IPS-18c (cell line): Measurements from ENCODE around the gene SDF4.

ENCODE experiments used
- H3K4me3 ChIP-seq: 2 replicates; pipeline ENCODE4 v1.7.0; 2013; ENCODE audit warnings: low read depth, mild to moderate bottlenecking, low read length, moderate library complexity; ENCODE audit not compliant: insufficient read depth
- H3K9me3 ChIP-seq: one replicate; pipeline ENCODE4 v1.6.1; 2013; ENCODE audit warnings: mild to moderate bottlenecking, low read length, moderate library complexity; ENCODE audit not compliant: control insufficient read depth, insufficient read depth

The SDF4 gene

DNA sequence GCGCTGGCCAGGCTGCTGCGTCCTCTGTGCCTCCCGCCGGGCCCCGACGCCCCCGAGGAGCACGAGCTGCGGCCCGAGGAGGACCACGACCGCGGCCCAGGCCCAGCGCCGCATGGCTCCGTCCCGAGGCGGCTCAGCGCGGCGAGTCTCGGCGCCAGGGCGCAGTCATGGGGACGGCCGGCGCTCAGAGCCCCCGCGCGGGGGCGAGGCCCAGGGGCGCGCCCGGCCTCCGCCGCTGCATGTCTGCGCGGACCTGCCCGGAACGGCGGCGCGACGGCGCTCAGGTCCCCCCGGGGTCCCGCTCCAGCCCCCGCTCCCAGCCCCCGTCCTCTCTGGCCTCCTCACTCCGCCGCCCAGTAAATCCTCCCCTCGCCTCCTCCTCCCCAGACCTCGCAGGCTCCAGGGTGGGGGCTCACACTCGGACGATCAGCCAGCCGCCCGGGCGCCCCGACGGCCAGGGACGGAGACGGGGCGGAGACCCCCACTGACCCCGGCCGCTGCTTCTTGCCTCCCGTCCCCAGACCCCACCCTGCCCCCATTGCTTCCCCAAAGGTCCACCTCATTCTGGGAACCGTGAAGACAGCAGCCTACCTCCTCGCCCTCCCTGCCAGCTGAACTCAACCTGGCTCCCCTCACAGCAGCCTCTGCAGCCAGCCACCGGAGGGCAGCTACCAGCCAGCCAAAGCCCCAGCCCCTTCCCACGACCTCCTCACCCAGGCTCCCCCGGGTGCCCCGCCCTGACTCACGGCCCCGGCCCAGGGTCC, 15.0 kb upstream of the SDF4 start, which contains the start of gene C1QTNF12:
C1QTNF12 (minus strand) TSS at position 146 of the 764 bp plus-strand sequence; CDS start at position 114, 32 bp downstream.
- H3K4me3 ChIP-seq = no peak within 1 kb of the TSS
- no peaks in the 10 kb centered on the region for H3K9me3 ChIP-seq

DNA sequence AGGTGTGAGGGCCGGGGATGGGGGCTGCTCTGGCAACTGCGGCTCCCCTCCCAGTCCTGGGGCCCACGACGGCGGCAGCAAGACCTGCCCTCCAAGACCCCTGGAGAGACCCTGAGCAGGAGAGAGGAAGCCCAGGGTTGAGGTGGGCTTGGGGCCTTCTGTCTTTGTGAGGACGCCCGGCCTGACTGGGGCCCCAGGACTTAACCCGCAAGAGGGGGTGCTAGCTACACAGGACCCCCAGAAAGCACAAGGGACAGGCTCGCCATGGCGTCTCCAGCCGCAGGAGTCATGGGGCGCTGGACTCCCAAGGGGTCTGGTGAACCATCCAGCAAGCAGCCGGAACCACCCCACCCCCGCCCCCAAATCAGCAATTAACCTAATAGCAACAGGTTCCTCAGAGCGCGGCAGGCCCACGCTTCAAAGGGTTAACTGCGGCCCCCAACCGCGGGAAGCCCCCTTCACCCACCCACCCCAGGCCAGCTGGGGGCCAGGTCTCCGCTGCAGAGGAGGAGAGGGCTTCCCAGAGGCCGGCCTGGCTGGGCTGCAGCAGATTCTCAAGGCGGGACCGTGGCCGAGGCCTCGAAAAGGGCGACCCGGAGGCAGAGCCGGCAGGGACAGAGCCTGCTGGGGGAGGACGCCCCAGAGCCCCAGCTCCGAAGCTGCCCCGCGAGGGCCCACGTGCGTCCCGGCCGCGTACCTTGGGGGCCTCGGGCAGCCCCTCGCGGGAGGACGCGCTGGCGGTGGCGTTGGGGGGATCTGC, 14.2 kb upstream of the SDF4 start:
- no peak overlapping the region for H3K4me3 ChIP-seq

DNA sequence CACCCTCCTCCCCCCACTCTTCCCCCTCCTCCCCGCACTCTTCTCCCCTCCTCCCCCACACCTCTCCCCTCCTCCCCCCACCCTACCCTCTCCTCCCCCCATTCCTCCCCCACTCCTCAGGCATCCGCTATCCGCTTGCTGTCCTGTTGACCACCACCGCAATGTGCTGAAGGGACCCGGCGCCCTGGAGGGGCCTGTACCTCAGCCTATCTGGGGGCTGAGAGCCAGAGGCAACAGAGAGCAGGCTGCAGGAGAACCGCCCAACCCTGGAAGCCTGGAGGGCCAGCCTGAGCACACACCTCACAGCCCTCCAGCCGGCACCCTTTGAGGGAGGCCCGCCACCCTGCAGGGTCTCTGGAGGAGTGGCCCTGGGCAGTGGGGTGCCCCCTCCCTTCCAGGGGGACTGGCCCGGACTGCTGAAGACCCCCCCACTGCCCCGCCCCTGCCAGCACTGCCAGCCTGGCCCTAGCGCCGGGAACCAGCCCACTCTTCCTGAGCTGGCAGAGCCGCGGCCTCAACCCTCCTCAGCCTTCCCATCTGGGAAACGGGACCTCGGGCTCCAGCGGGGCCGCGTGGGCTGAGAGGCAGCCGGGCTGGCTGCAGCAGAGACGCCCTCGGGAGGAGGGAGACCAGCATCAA, 13.5 kb upstream of the SDF4 start:
- Histone ChIP-seq H3K9me3 (no peaks in the 10 kb centered on the region), H3K4me3 (no peak overlapping the region)

More for the DNA sequence above, 14.2 kb upstream of the SDF4 start:
- H3K9me3 ChIP-seq = no peaks in the 10 kb centered on the region

DNA sequence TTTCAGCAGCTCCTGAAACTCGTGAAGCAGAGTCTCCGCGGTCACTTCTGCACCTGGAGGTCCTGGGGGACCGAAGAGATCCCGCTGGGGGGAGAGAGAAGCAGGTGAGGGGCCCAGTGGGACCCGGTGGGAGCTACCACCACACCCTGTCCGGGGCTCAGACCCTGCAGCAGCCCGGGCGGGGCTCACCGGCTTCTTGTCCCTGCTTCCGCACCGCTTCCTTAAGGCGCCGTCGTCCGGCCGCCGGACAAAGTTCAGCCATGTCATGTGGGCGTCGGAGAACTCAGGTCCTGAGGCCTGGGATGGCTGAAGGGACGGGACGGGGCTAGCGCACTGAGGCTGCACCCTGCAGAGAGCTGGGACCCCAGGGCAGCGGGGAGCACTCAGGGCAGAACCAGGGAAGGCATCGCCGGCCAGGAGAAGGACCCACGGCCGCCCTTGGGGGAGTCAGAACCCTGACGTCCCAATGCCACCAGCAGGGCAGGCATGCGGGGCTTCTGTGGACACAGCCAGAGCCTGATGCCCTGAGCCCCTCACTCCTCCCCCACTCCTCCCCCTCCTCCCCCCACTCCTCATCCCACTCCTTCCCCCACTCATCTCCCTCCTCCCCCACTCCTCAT, 12.5 kb upstream of the SDF4 start:
- Histone ChIP-seq H3K4me3 (no peak overlapping the region), H3K9me3 (no peaks in the 10 kb centered on the region)

DNA sequence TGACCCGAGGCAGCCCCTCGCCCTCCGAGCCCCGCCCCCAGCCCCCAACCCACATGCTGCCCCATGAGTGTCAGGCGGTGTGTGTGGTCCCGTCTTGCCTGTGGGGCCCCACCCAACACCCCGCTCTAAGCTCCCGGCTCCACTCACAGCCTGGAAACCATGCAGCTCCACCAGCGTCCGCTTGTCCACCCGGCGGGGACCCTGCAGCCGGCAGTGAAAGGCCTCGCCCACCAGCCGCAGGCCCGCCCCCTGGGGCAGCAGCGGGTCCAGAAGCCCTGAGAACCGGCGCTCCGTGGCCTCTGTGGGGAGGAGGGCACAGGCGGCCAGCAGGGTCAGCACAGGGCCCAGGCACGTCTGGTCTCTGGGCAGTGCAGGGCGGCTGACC, 12.0 kb upstream of the SDF4 start:
- Histone ChIP-seq H3K9me3 (no peaks in the 10 kb centered on the region), H3K4me3 (no peak overlapping the region)

DNA sequence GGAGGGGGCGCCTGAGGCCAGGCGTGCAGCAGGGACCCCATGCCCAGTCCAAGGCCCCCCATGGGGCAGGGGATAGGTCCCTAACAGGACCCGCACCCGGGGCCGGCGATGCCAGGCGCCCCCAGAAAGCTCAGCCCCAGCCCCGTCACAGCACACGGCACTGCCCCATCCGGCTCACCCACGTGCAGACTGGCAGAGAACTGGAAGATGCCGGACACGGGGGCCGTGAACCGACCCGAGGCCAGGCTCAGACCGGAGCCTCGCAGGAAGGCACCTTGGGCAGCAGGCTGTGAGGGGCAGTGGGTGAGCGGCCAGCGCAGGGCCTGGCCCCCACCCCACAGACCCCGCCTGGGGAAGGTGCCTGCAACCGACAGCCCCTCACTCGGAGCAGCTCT, 11.5 kb upstream of the SDF4 start:
- no peaks in the 10 kb centered on the region for H3K9me3 ChIP-seq
- no peak overlapping the region for H3K4me3 ChIP-seq

DNA sequence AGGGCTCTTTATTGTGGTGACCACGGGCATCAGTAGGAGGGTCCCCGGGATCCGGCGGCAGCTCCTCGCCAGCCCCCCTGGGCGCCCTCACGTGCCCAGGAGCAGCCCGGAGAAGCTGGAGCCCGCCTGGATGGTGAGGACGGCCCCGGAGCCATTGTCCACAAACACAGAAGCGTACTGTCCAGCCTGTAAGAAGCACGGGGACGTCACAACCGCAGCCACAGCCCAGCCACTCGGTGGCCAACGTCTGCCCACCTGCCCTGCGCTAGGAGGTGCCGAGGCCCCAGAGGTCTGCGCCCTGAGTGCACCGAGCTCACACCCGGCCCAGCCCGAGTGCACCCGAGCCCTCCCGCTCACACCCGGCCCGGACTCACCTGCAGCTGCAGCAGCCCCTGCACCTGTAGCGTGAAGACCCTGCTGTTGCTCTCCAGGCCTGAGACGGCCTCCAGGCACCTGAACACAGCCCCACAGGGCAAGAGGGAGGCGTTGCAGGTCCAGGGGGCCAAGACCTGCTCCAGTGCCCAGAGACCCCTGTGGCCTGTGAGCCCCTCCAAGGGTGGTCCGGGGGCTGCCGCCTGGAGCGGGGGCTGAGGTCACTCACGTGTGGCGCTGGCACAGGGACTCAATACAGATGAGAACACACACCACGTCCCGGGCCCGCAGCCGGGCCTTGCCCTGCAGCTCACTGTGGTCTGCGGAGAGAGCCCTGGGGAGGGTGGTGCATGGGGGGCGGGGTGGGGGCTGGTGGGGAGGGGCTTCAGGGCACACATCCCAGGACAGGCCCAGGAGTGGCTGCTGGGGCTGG, 10.9 kb upstream of the SDF4 start:
- no peaks in the 10 kb centered on the region for H3K9me3 ChIP-seq
- H3K4me3 ChIP-seq = no peak overlapping the region

DNA sequence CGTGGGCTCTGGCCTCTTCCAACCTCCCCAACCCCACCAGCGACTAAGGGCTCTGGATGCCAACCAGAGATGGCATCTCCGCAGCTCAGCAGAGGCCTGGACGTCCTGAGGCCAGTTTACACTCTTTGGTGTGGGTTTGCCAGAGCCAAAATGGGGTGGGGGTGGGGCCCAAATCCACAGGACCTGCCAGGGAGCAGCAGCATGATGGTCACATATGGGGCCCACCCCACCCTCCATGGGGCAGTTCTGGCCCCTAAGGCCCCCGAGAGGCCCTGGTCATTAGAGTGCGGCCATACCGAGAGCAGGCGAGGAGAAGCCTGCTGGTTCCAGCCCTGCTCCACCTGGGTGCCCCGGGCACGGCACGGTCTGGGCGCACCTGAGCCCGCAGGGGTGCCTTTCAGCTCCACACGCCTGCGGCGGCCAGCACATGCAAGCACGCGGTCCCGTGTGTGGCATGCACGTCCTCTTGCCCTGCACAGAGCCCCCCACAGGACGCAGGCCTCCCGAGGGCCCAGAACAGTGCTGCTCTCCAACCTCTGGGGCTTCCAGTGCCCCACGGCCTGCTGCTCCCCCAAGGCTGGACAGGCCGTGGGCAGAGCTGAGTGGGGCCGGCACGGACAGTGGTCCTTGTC, 9.9 kb upstream of the SDF4 start:
- Histone ChIP-seq H3K4me3 (no peak overlapping the region), H3K9me3 (no peaks in the 10 kb centered on the region)

DNA sequence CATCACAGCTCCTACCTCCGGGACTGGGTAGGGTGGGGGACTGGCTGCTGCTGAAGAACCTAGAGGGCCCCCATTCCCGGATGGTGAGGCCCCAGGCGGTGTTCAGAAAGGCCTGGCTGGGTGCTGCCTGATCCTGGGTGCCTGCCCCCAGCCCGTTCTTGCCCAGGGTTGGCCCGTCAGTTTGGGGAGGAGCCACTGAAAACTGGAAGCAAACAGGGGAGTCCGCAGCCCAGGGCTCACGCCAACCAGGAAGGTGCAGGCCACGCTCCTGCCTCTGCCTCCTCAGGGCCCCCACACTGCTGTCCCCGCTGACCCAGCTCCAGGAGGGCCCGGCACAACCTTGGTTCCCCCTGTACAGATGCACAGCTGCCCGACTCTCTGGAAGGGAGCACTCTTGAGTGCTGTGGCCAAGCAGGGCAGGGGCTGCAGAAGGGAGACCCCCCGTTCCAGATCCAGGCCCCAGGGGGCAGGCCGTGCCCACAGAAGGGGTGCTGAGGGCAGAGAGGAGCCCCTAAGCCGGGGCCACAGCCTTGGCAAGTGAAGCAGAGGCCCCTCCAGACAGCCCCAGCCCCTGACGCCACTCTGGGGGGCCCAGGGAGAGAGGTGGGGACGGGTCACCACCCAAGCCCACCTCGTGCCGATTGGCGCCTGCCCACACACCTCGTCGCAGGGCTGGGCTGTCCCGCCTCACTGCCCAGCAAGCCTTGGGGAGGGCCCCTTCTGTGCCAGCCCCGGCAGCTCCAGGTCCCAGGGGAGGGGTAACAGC, 9.2 kb upstream of the SDF4 start:
- H3K9me3 ChIP-seq = no peaks in the 10 kb centered on the region
- H3K4me3 ChIP-seq = no peak overlapping the region

DNA sequence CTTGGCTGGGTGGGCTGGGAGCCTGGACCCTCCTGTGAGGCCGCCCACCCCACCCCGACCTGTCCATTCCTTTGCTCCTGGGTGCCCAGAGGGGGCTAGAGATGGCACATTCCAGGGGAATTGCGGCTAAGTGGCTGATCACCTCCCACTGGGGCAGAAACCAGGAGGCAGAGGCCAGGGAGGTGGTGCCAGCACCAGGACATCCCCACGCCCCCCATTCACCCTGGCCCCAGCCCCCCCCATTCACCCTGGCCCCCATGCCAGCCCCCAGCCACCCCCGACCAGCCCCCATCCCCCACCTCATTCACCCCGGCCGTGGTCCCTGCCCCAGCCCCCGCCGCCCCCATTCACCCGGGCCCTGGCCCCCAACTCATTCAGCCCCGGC, 8.5 kb upstream of the SDF4 start:
- Histone ChIP-seq H3K4me3 (no peak overlapping the region), H3K9me3 (no peaks in the 10 kb centered on the region)

DNA sequence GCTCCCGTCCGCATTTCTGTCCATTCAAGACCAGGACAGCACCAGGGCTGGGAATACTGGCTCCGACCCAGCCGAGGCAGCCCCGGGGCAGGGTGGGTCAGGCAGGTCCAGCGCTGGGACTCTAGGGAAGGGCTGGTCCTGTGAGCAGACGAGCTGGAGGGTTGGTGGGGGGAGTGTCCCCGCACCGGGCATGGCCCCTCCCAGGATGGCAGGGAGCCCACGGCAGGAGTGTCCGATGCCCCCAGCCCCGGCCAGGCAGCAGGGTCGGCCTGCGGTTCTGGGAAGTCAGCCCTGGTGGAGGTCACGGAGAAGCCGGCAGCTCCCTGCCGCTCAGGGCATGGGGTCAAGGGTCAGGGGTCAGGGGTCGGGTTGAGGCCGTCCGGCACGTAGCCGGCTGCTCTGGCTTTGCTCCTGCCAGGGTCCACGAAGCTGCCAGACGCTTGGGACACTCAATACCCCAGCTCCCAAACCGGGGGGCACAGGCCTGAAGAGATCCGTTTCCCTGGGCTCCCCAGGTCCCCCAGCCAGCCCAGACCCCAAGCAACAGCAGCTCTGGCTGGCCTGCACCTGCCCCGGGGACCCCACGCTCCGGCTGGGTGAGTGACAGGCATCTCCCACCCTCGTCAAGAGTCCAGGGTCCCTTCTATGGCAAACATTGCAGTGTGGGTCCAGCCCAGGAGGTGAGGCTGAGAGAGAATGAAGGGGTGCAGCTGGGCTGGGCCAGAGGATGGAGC, 8.0 kb upstream of the SDF4 start:
- no peak overlapping the region for H3K4me3 ChIP-seq
- no peaks in the 10 kb centered on the region for H3K9me3 ChIP-seq

DNA sequence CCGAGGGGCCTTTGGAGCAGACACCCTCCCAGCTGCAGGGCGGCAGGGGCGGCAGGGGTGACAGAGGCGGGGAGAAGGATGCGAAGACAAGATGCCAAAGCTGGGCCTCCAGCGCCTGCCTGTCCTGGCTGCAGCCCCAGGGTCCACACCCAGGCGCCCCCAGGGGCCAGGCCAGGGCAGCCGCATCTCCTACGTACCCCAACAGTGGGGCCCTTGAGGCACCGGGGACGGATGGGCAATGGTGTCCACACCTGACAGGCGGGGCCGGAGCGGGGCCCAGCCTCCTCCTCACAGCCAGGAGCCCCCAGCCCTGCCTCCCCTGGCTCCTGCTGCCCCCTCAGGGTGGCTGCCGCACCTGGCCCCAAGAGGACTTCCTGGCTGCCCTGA, 7.4 kb upstream of the SDF4 start:
- Histone ChIP-seq H3K4me3 (no peak overlapping the region), H3K9me3 (no peaks in the 10 kb centered on the region)

DNA sequence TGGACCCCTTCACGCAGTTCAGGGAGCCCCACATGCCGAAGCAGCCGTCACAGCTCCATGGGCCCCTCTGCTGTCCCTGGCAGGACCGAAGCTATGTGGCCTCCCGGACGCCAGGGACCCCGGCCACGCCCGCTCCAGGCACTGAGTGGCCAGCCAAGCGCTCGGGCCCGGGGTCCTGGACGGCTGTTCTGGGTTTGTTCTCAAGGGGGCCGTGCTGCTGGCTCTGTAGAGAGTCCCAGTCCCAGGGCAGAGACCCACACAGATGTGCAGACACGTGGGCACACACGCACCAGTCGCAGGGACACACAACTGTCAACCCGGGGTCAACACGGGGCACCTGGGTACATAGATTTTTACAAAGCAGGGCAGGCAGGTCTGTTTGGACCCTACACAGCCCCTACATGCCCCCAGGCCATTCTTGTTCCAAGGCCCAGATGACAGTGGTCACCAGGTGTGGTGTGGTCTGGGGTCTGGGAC, 6.9 kb upstream of the SDF4 start:
- Histone ChIP-seq H3K4me3 (no peak overlapping the region), H3K9me3 (no peaks in the 10 kb centered on the region)

DNA sequence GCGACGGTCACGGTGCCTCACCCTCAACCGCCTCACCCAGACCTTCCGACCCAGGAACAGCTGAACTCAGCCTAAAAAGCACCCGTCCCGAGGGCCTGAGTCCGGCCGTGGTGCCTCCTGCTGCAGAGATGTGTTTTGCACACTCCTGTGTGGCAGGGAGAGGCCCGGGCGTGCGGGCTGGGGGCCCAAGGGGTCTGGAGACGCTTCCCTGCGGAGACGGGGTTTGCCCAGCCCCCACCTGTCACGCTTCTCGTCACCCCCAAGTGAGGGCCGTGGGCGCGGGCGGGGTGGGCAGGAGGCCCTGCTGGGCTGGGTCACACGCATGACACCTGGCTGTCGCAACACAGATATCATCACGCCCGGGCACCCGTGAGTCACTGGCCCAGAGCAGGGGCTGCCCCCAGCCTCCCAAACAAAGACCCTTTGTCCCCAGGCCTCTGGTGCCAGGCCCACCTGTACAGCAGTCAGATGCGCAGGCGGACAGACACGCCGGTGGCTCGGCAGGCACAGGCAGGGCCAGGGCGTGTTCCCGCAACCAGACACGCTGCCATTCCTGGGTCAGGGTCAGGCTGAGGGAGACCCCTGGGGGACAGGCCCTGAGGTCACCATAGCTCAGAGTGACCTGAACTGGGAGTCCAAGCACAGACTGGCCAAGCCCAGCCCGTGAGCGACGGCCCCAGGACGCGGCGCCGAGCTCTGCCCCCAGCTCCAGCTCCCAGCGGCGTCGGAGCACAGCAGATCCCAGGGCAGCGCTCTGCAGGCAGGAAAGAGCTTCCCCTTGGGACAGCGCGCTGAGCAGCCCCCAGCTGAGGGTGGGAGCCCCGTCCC, 6.3 kb upstream of the SDF4 start:
- no peaks in the 10 kb centered on the region for H3K9me3 ChIP-seq
- H3K4me3 ChIP-seq = no peak overlapping the region
